DND-41 (cell line): Measurements from ENCODE around the gene HS3ST1.

Experiments
- ATAC-seq: fragments of 200-7000 bp; cut with Tn5 transposase; 3 replicates; pipeline ENCODE4 v1.9.1; 2021; ENCODE audit warnings: low read depth; ENCODE audit not compliant: insufficient read depth
- DNase-seq: peaks from one replicate; pipeline ENCODE4 v3.0.0-alpha.2; 2020
- H2AFZ ChIP-seq: 2 replicates; pipeline ENCODE4 v1.6.0; 2012; ENCODE audit warnings: low read depth, low read length
- H3K27ac ChIP-seq: 2 replicates; pipeline ENCODE4 v1.5.1; 2012; ENCODE audit warnings: low read length, inconsistent platforms
- H3K27me3 ChIP-seq: fragments of 200-600 bp; sonication (generic); 2 replicates; pipeline ENCODE4 v1.6.0; 2012; ENCODE audit warnings: low read length, mild to moderate bottlenecking, inconsistent platforms; ENCODE audit not compliant: insufficient read depth, poor library complexity
- H3K36me3 ChIP-seq: 2 replicates; pipeline ENCODE4 v1.5.1; 2012; ENCODE audit warnings: low read length, inconsistent platforms; ENCODE audit not compliant: insufficient read depth
- H3K4me1 ChIP-seq: 2 replicates; pipeline ENCODE4 v1.5.1; 2012; ENCODE audit warnings: mild to moderate bottlenecking, low read length; ENCODE audit not compliant: insufficient read depth
- H3K4me2 ChIP-seq: 2 replicates; pipeline ENCODE4 v1.6.0; 2012; ENCODE audit warnings: mild to moderate bottlenecking, moderate library complexity, low read length, inconsistent platforms; ENCODE audit not compliant: insufficient read depth
- H3K4me3 ChIP-seq, 2 experiments: fragments of 200-600 bp in 1 of 2; shearing (Covaris generic) in 1 of 2; 2 replicates each; pipeline ENCODE4 v1.5.1; 2012 to 2016; ENCODE audit warnings: inconsistent platforms in 2 of 2, low read length in 2 of 2, mild to moderate bottlenecking in 2 of 2, low read depth in 1 of 2, moderate library complexity in 1 of 2
- H3K79me2 ChIP-seq: 2 replicates; pipeline ENCODE4 v1.6.0; 2012; ENCODE audit warnings: low read length, inconsistent platforms; ENCODE audit not compliant: insufficient read depth
- H3K9ac ChIP-seq: 2 replicates; pipeline ENCODE4 v1.6.0; 2012; ENCODE audit warnings: low read depth, mild to moderate bottlenecking, inconsistent platforms, low read length, moderate library complexity
- H3K9me3 ChIP-seq: 2 replicates; pipeline ENCODE4 v1.5.1; 2012; ENCODE audit warnings: low read length, moderate library complexity, mild to moderate bottlenecking, inconsistent platforms; ENCODE audit not compliant: insufficient read depth, severe bottlenecking
- H4K20me1 ChIP-seq: 2 replicates; pipeline ENCODE4 v1.6.0; 2012; ENCODE audit warnings: low read length; ENCODE audit not compliant: insufficient read depth
- EZH2 ChIP-seq: IDR thresholded peaks from 3 replicates; pipeline ENCODE4 v1.6.1; 2012; ENCODE audit warnings: borderline replicate concordance, low read depth, mild to moderate bottlenecking, moderate library complexity, low read length, inconsistent platforms; ENCODE audit not compliant: severe bottlenecking
- TF ChIP-seq, protein P1 (sequence below): IDR thresholded peaks from 2 replicates; pipeline ENCODE4 v1.5.1; 2012; ENCODE audit warnings: borderline replicate concordance, low read length, moderate library complexity, mild to moderate bottlenecking; ENCODE audit not compliant: poor library complexity, severe bottlenecking; ENCODE audit errors: extremely low read depth

The HS3ST1 gene

DNA sequence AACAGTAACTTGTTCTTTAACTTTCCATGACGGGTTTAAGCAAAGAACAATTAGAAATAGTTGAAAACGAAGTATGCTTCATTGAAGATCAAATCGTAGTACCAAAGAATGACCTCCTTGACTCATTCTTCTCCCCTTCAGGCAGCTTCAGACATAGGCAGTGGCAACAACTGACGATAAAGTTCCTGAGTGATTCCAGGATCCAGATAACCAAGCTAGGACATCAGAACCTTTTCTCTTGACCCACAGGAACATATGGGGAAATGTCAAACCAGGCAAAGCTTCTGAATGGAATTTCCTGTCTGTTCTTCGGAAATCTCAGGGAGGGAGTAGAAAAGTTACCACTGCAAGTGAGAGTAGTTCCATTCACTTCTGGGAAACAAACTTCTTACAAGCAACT lies 74.2 kb downstream of the HS3ST1 start:
- Histone ChIP-seq H3K9ac (no peak overlapping the region), H3K4me2 (no peak overlapping the region), H3K27me3 (no peaks in the 10 kb centered on the region), H3K27ac (no peak overlapping the region), H3K79me2 (no peaks in the 10 kb centered on the region), H3K36me3 (no peaks in the 10 kb centered on the region), H3K4me1 (no peaks in the 10 kb centered on the region), H3K4me3 (no peak overlapping the region), H2AFZ (no peak overlapping the region), H3K9me3 (no peaks in the 10 kb centered on the region), H4K20me1 (no peaks in the 10 kb centered on the region)
- no peak for DNase-seq
- no peak for ATAC-seq
- TF ChIP-seq, protein P1, sequence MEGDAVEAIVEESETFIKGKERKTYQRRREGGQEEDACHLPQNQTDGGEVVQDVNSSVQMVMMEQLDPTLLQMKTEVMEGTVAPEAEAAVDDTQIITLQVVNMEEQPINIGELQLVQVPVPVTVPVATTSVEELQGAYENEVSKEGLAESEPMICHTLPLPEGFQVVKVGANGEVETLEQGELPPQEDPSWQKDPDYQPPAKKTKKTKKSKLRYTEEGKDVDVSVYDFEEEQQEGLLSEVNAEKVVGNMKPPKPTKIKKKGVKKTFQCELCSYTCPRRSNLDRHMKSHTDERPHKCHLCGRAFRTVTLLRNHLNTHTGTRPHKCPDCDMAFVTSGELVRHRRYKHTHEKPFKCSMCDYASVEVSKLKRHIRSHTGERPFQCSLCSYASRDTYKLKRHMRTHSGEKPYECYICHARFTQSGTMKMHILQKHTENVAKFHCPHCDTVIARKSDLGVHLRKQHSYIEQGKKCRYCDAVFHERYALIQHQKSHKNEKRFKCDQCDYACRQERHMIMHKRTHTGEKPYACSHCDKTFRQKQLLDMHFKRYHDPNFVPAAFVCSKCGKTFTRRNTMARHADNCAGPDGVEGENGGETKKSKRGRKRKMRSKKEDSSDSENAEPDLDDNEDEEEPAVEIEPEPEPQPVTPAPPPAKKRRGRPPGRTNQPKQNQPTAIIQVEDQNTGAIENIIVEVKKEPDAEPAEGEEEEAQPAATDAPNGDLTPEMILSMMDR = no peak
- TF ChIP-seq EZH2 = no peak

DNA sequence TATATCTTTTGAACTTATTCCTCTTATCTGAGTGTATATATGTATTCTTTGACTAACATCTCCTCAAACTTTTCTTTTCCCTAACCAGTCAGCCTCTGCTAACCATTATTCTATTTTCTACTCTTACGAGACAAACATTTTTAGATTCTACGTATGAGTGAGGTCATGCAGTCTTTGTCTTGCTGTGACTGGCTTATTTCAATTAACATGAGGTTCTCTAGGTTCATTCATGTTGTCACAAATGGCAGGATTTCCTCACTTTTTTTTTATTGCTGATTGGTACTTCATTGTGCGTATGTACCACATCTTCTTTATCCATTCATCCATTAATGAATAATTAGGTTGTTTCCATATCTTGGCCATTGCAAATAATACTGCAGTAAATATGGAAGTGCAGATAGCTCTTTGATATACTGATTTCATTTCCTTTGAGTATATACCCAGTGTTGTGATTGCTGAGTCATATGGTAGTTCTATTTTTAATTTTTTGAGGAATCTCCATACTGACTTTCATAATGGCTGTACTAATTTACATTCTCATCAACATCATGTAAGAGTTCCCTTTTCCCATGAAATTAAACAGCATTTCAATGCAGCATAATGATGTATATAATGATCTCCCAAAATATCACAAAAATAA lies 80.1 kb downstream of the HS3ST1 start:
- Histone ChIP-seq H3K36me3 (no peaks in the 10 kb centered on the region), H3K4me1 (no peaks in the 10 kb centered on the region), H2AFZ (no peak overlapping the region), H3K4me3 (no peak overlapping the region), H3K27ac (no peak overlapping the region), H3K79me2 (no peaks in the 10 kb centered on the region), H3K9ac (no peak overlapping the region), H3K9me3 (peaks cover 2% of the 10 kb centered on the region), H3K4me2 (no peak overlapping the region), H3K27me3 (no peaks in the 10 kb centered on the region), H4K20me1 (no peaks in the 10 kb centered on the region)
- TF ChIP-seq EZH2 = no peak
- ATAC-seq (no peak), DNase-seq (no peak)

DNA sequence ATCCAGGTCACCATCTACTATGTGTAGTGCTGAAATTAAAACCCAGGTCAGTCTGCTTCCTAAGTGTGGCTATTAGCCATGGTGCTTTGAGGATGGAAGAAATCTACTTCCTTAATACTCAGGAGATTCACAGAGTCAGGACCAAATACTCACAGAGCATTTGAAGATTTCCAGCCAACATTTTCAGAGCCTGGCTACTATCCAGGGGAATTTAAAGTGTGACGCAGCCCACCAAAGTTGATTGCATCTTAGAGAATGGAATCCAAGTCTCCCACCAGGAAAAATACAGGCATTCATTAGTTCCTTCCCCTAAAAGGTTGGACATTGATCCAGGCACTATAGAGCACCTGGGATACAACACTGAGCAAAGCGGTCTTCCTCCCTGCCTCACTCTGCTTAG lies 83.8 kb downstream of the HS3ST1 start:
- H3K4me2 ChIP-seq = no peak overlapping the region
- H3K4me3 ChIP-seq = no peak overlapping the region
- H3K79me2 ChIP-seq = no peaks in the 10 kb centered on the region
- no peaks in the 10 kb centered on the region for H3K36me3 ChIP-seq
- H4K20me1 ChIP-seq = no peaks in the 10 kb centered on the region
- H2AFZ ChIP-seq = no peak overlapping the region
- no peak overlapping the region for H3K27ac ChIP-seq
- DNase-seq = no peak
- ATAC-seq = no peak
- H3K9ac ChIP-seq = no peak overlapping the region
- no peaks in the 10 kb centered on the region for H3K27me3 ChIP-seq
- H3K9me3 ChIP-seq = peaks cover 2% of the 10 kb centered on the region
- no peaks in the 10 kb centered on the region for H3K4me1 ChIP-seq
- TF ChIP-seq, protein P1 = no peak
- TF ChIP-seq EZH2 = no peak

DNA sequence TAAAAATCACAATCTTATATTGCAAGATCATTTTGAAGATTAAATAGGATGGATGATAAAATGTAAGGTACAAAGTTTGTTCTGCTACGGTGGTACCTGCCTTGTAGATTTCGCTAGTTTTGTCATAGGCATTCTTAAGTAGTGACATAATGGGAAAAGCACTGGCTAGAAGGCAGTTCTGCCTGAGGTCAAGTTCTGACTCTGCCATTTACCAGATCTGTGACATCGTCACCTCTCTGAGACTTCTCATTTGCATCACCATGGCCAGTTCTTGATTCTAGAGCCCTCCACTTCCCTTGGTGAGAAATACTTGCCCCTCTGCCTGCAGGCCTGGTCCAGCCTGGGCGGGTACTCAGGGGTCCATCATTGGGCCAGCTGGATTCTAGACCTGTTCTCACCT lies 85.2 kb downstream of the HS3ST1 start:
- Histone ChIP-seq H3K27me3 (no peaks in the 10 kb centered on the region), H3K79me2 (no peaks in the 10 kb centered on the region), H3K9me3 (peaks cover 2% of the 10 kb centered on the region), H3K4me1 (no peaks in the 10 kb centered on the region), H3K27ac (no peak overlapping the region), H3K4me2 (no peak overlapping the region), H3K9ac (no peak overlapping the region), H2AFZ (no peak overlapping the region), H4K20me1 (no peaks in the 10 kb centered on the region), H3K36me3 (no peaks in the 10 kb centered on the region), H3K4me3 (no peak overlapping the region)
- ATAC-seq = no peak
- no peak for DNase-seq
- TF ChIP-seq EZH2 = no peak
- TF ChIP-seq, protein P1 = no peak
